GM10266 (cell line): Measurements from ENCODE around the gene GIN1.
A peak's percentile ranks its signal among the peaks of the same experiment; 100 is the strongest.
"Not testable (repeated sequence)": the region's sequence is repeated elsewhere in the genome, so short reads cannot be mapped to it uniquely, and the experiment has no call there.

Experiments
- DNase-seq: peaks from one replicate; pipeline ENCODE4 v3.0.0; 2012; ENCODE audit errors: extremely low spot score
- CTCF ChIP-seq: IDR thresholded peaks from 2 replicates; pipeline ENCODE4 v1.5.1; 2012; ENCODE audit warnings: mild to moderate bottlenecking, low read depth; ENCODE audit not compliant: control insufficient read depth, insufficient read depth; ENCODE audit errors: missing control alignments

The GIN1 gene

GRCh38 chr5:103119765-103120606 is at the start of gene GIN1, which contains the start of gene PPIP5K2:
GIN1 (minus strand) TSS chr5:103120138; CDS start chr5:103108707, 11,431 bp downstream.
PPIP5K2 (plus strand) TSS chr5:103120301; CDS start chr5:103129590, 9,289 bp downstream.
- TF ChIP-seq CTCF: no peak
- peak; percentile 80 for DNase-seq

GRCh38 chr5:103166706-103167105 is 46.8 kb upstream of the GIN1 start:
- no peak for TF ChIP-seq CTCF
- DNase-seq: no peak

GRCh38 chr5:103151156-103151555 is 31.2 kb upstream of the GIN1 start:
- DNase-seq: no peak
- TF ChIP-seq CTCF: no peak

- TF ChIP-seq CTCF: no peak
- DNase-seq: no peak
Measured at GRCh38 chr5:103148213-103148612, 28.3 kb upstream of the GIN1 start.

- TF ChIP-seq CTCF: no peak
- no peak for DNase-seq
Measured at GRCh38 chr5:103145196-103145595, 25.3 kb upstream of the GIN1 start.

- DNase-seq: not testable (repeated sequence)
Measured at GRCh38 chr5:103142132-103142531, 22.2 kb upstream of the GIN1 start.

GRCh38 chr5:103139264-103139865 is 19.4 kb upstream of the GIN1 start:
- peak; percentile 81 for DNase-seq
- peak; percentile 91 for TF ChIP-seq CTCF

- no peak for TF ChIP-seq CTCF
- no peak for DNase-seq
Measured at GRCh38 chr5:103138202-103138690, 18.3 kb upstream of the GIN1 start.
